IPS-NIHi11 (cell line): ENCODE results near the gene FAM168A.
"Not testable (repeated sequence)": the region's sequence is repeated elsewhere in the genome, so short reads cannot be mapped to it uniquely, and the experiment has no call there.

Source experiments
- DNase-seq: peaks from one replicate; pipeline ENCODE4 v3.0.0; 2012; ENCODE audit warnings: mixed read lengths, low spot score

Gene FAM168A

DNA sequence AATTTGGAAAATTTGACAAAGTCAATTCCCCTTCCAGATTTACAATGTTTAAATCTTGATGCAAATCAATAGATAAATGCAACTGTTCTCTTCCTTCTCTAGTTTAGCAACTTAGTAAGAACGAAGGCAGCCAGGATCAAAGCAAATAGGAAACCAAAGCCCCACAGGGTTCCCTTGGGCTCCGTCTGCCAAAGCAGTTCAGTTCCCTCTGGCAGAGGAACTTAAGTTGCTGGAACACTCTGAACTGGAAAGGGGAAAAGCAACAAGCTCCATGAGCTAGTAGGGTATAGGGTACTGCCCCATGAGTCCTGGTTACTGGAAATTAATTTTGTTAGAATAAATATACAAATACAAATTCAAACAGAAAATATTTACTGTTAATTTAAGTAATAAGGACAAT is 130.4 kb downstream of the FAM168A start:
- no peak for DNase-seq

DNA sequence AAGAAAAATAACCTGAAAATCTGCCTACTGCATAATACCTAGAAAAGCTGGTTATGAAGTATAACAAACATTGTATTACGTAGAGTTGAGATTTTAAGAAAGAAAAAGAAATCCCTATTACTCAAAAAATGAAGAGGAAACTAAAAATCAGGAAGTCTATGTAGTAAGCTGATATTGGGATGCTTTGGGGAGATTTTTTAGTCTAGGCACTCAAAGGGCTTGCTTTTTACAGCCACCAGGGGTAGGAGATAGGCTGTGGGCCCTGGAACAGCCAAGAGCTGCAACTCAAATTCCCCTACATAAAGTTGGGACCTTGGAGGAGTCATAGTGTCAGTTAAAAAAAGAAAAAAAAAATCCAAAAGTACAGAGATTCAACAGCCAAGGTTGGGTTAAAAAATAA is 131.3 kb downstream of the FAM168A start:
- no peak for DNase-seq

DNA sequence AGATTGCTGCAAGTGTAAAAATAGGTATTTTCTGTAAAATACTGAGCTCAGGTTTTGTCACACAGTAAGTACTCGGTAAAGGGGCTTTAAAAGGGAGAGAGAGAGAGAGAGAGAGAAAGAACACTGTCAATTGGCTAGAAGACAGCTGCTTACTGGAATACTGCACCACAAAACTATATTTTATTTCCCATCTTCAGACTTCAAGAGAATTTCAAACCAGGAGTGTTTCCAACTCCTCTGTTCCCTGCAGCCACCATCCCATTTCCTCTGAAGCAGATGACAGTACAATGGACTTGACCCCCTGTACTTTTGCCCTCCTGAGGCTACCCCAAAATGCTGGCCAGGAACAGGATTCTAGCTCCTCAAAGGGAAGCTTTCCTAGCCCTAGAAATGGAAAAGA is 132.0 kb downstream of the FAM168A start:
- no peak for DNase-seq

GRCh38 chr11:73465023-73465675 is 132.8 kb downstream of the FAM168A start:
- no peak for DNase-seq

DNA sequence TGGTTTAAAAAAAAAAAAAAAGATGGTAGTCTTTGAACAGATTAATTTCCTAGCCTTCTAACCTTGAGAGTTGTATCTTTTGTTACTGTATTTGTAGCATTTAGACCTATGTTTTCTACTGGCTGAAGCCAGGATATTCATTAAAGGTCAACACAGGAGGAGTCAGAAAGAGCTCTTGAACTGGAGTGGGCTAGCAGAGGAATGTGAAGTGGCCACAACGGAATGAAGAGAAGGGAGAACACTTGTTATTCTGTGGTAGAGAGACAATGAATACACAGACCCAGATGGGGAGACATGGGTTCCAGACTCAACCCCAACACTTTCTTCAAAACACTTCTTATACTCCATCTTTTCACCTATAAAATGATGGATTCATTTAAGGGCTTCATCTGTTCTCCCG is 133.6 kb downstream of the FAM168A start:
- no peak for DNase-seq

DNA sequence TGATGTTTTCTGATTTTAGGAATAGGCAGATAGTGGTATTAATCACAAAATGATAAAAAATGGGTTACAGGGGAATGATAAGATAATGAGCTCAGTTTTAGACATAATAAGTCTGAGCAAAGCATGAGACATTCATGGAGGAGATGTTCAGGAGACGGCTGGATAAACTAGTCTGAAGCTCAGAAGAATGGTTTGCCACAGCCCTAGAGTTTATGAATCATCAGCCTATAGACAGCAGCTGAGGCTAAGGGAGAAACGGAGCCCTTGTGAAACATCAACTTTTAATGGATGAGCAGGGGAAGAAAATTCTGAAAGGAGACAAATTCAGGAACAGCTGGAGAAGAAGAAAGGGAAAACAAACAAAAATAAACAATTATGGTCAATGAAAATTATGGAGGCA is 134.6 kb downstream of the FAM168A start:
- DNase-seq, result no peak

DNA sequence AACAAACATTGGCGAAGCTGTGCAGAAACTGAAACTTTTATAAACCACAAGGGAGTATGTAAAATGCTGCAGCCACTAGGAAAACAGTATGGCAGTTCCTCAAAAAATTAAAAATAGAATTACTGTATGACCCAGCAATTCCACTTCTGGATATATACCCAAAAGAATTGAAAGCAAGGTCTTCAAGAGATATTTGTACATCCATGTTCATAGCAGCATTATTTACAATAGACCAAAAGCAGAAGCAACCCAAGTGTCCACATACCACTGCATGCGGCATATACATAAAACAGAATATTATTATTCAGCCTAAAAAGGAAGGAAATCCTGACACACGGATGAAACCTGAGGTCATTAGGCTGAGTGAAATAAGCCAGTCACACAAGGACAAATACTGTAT is 135.9 kb downstream of the FAM168A start:
- no peak for DNase-seq

GRCh38 chr11:73461335-73461840 is 136.5 kb downstream of the FAM168A start:
- no peak for DNase-seq

GRCh38 chr11:73458201-73458600 is 139.7 kb downstream of the FAM168A start:
- no peak for DNase-seq

DNA sequence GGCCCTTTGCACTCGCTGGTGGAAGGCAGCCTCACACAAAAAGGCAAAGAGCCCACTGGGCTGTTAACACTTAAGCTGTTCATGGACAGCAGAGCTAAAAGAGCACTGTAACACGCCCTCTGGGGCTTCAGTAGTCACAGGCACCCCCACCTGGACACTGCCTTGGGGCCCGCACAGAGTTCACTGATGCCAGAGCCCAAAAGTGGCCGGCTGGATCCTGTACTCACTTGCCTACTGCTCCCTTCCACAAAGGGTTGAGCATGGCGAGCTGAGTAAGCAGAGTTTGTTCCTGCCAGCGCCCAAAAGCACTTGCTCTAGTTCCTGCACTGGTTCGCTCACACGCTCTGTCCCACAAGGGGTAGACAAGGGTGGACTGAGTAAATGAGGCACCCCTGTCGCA is 142.9 kb downstream of the FAM168A start:
- DNase-seq, result no peak

DNA sequence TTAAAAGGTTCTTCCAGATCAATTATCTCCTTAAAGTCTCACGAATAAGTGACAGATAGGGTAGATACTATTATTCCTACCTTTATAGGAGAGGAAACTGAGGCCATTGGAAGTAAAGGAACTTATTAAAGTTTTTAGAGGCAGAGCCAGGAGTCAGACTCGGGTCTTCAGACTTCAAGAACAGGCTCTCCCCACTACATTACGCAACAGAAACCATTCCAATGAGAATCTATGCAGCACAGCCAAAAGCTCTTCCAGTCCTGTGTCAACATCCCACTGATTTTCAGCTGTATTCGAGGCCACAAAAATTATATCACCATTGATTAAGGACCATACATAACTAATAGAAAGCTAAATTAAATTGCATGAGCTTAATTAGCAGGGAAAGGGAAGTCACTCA is 144.3 kb downstream of the FAM168A start:
- no peak for DNase-seq

GRCh38 chr11:73452726-73453125 is 145.2 kb downstream of the FAM168A start:
- DNase-seq, result no peak

- DNase-seq, result no peak
Measured at GRCh38 chr11:73451896-73452295, 146.0 kb downstream of the FAM168A start.

DNA sequence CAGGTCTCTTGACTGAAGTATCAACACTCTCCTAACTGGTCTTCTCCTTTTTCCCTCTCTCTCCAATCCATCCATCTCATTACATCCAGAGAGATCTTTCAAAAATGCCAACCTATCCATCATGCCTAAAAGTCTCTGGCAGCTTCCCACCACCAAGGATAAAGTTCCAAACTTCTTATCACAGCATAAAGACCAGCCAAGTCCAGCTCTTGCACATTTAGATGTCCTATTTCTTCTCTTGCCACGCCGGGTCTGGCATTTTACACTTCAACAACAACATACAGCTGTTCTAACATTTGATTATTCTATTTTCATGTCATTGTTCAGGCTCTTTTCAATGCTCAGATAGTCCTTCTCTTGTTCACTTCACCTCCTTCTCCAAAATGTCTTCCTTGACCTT is 151.1 kb downstream of the FAM168A start:
- no peak for DNase-seq

- DNase-seq, result no peak
Measured at GRCh38 chr11:73445980-73446379, 151.9 kb downstream of the FAM168A start.

DNA sequence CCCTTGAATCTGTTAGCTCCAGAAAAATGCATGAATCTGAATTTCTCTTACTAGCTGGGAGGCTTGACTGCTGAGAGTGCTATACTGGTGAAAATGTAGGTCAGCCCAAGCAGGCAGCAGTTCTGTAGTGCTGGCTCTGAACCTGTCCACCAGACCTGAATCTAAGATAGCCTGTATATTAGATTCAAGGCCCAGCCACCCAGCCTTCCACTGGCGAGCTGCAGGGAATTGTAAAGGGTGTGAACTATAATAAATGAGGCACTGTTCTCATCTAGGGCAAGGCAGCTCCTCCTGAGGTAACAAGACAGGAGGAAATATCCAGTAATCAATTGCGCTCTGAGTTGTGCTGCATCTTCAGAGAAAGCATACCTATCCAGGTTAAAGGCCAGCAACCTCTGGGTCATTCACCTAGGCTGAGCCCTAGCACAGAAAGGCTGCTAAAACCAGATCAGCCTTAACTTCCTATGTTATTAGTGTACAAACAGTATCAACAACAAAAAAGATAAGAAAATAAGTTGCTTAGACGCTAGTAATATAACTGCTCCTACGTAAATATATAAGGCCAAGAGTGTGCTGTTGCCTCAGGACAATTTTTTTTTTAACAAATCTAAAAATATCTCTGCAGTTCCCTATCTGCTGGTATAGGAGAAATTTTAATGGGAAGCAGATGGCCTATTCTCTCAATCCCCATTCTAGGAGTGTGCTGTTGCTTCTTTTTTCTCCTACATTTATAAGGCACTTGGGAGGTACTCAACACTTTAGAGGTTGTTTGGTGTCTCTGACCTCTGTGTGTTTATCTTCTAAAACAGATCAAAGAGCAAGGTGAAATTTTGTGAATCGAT is 158.7 kb downstream of the FAM168A start:
- no peak for DNase-seq

GRCh38 chr11:73436859-73437258 is 161.1 kb downstream of the FAM168A start:
- not testable (repeated sequence) for DNase-seq

DNA sequence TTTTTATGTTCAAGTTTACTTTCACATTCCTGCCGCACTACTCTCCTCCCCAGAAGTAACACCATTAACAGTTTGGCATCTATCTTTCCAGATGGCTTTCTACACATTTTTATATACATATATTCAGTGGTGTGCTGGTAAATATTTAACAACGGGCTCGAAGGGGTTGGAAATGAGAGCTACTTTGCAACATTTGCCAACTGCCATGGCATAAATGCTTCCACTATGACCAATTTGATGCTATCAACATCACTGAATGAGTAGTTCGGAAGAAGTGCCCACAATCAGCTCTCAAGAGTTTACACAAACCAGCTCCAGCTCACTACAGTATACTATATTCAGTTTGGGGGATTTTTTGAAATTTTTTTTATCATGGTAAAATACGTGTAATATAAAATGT is 166.5 kb downstream of the FAM168A start:
- DNase-seq, result no peak

- no peak for DNase-seq
Measured at GRCh38 chr11:73430326-73430725, 167.6 kb downstream of the FAM168A start.

DNA sequence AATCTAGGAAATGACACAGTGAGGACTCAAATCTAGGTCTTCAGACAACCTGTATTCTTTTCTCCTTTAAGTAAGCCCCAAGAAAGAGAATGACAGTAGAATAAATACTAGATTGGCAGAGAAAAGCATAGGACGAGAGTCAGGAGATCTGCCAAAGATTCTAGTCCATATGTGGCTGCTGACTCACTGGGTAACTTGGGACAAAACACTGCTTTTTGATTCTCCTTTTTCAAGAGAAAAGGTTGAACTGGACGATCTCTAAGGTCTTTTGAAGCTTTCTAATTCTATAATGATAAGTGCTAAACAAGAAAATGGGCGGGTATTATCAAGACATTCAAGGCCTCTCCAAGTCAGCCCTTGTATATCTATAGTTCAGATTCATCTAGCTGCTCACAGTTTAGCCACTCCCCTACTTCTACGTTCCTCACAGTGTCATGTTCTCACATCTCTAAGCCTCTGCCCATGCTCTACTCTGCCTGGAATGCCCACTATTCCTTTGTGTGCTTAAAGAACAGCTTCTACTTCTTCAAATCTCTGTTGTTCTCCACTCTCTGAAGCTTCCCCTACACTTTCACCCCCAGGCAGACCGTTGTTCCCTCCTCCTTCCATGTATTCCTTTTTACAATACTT is 168.7 kb downstream of the FAM168A start:
- DNase-seq, result no peak

DNA sequence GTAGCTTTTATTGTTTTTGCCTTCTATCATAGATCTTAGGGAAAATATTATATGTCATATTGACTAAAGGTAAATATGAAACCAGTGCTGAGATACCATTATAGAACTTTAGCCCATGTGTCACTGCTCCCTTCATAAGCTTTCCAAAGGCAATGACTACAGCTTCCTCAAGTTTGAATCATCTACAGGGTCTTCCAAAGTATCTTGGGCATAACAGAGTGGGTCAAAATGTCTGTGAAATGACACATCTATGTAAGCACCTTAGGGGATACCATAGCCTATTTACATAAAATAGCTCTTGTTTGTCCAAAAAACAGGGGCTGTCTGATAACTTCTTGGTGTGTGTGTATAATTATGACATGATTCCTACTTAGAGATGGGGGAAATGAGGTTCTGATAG is 169.2 kb downstream of the FAM168A start:
- no peak for DNase-seq

DNA sequence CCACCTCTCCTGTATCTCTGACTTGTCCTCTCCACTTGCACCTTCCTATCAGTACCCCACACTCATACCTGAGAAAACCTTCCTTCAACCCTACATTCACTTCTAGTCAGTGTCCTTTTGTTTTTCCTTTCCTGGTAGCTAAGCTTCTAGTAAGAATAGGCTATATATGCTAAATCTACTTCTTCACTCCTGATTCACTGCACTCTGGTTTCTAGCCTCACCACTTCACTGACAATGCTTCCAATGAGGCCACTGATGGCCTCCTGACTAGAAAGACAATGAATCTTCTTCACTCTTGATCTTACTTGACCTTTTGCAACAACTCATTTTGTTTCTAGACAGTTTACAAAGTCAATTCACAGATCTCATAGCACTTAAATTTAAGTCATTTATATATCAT is 169.7 kb downstream of the FAM168A start:
- no peak for DNase-seq

DNA sequence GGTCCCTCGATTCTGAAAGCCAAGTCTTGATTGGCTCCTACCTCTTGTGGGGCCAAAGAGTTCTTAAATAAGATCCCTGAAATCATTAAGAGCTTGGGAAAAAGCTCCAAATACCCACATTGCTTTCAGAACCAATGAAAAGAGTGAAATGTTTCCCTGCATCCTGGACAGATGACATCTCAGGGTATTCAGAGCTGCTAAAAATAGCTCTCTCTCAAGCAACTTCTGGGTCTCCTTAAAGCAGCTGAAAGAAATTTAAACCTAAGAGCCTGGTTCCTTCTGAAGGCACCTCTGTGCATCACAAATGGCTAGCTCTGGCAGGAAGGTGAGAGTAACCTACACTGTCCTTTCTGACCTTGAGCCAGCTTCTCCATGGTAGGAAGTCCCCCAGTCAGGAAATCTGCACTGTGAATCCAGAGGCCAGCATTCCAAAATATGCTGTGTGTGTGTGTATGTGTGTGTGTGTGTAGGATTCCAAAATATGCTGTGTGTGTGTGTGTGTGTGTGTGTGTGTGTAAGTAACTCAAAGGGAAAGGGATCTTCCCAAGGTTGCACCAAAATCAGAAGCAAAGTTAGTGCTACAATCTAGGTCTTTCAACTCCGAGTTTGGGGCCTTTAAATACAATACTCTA is 171.6 kb downstream of the FAM168A start:
- DNase-seq, result no peak
